SK-N-SH (cell line): ENCODE results near the gene VOPP1.

Experiments
- CHD2 ChIP-seq: fragments of 150-350 bp; IDR thresholded peaks from 2 replicates; pipeline ENCODE4 v1.6.1; 2018; ENCODE audit warnings: low read length; ENCODE audit not compliant: partially characterized antibody
- EP300 ChIP-seq, 2 experiments: IDR thresholded peaks; 2 replicates each; pipeline versions ENCODE4 v1.4.0 to v1.6.1; 2012; ENCODE audit warnings: borderline replicate concordance in 1 of 2, low read depth in 1 of 2, low read length in 1 of 2
- MAX ChIP-seq: IDR thresholded peaks from 2 replicates; pipeline ENCODE4 v1.4.0; 2012; ENCODE audit warnings: low read depth
- USF2 ChIP-seq: fragments of 150-350 bp; IDR thresholded peaks from 2 replicates; pipeline ENCODE4 v1.6.1; 2017; ENCODE audit warnings: antibody characterized with exemption, low read length, low read depth, borderline replicate concordance
- YY1 ChIP-seq: IDR thresholded peaks from 2 replicates; pipeline ENCODE4 v1.4.0; 2012; ENCODE audit warnings: low read depth, mild to moderate bottlenecking
- TF ChIP-seq, protein P1 (sequence below): fragments of 200-600 bp; sonication (generic); IDR thresholded peaks from 2 replicates; pipeline ENCODE4 v1.6.1; 2017; ENCODE audit warnings: antibody characterized with exemption, mild to moderate bottlenecking, moderate library complexity

DNA sequence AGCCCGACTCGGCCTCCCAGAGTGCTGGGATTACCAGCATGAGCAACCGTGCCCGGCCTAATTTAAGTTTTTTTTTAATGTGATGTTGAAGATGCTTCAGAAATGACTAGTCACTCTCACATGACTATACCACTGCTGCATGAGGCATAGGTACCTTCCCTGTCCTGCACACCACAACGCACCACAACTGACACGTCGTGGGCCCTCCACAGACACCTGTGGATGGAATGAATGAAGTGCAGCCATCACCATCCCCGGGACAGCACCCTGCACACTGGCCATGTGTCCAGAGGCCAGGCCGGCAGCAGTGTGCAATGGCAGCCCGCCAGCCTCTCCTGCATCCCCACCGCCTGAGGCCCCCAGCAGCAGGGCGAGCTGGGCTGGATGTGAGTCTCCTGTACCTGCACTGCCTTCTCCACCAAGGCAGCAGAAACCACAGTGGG is 55.1 kb downstream of the VOPP1 start:
- no peak for TF ChIP-seq USF2
- TF ChIP-seq CHD2: no peak
- TF ChIP-seq EP300 (IDR thresholded peaks at IDR 0.05; ENCODE audit: borderline replicate concordance in 1 of 2, low read depth in 1 of 2, low read length in 1 of 2): no peak
- no peak for TF ChIP-seq YY1
- TF ChIP-seq, protein P1, sequence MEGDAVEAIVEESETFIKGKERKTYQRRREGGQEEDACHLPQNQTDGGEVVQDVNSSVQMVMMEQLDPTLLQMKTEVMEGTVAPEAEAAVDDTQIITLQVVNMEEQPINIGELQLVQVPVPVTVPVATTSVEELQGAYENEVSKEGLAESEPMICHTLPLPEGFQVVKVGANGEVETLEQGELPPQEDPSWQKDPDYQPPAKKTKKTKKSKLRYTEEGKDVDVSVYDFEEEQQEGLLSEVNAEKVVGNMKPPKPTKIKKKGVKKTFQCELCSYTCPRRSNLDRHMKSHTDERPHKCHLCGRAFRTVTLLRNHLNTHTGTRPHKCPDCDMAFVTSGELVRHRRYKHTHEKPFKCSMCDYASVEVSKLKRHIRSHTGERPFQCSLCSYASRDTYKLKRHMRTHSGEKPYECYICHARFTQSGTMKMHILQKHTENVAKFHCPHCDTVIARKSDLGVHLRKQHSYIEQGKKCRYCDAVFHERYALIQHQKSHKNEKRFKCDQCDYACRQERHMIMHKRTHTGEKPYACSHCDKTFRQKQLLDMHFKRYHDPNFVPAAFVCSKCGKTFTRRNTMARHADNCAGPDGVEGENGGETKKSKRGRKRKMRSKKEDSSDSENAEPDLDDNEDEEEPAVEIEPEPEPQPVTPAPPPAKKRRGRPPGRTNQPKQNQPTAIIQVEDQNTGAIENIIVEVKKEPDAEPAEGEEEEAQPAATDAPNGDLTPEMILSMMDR: no peak
- no peak for TF ChIP-seq MAX
